Measurements from ENCODE around the gene RAB3IL1. TPM values are rescaled to one million over a fixed set of nuclear protein-coding genes. Genes with fewer than 3 reads are reported as not detected.
A peak's percentile ranks its signal among the peaks of the same experiment; 100 is the strongest.

RAB3IL1 gene
- total RNA-seq, 1 donor from 2014 or later, result 10.8 TPM

- ATAC-seq (ENCODE audit: poor library complexity) (no peak), DNase-seq (no peak)
- intact Hi-C loops (cut with DNase I), result no loop called here
These were observed 36.9 kb downstream of the RAB3IL1 start for GRCh38 chr11:61880454-61880853.

DNA sequence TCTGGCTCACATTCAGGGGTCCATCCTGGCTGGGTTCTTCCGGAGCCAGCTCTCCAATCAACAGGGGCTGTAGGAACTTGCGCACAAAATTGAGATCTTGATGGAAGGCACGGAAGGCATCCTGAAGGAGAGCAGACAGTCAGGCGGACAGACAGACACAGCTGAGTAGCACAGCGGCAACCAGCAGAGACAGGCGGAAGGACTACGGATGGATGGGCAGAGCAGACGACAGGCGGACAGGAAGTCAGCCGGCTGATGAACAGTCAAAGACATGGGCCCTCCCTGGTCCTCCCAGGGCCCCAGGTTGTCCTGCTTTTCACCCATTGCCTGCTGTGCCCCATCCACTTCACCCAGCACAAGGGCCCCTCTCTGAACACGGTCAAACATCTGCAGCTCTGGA lies 37.3 kb downstream of the RAB3IL1 start:
- DNase-seq (no peak), ATAC-seq (ENCODE audit: poor library complexity) (no peak)
- intact Hi-C loops (cut with DNase I), result no loop called here

DNA sequence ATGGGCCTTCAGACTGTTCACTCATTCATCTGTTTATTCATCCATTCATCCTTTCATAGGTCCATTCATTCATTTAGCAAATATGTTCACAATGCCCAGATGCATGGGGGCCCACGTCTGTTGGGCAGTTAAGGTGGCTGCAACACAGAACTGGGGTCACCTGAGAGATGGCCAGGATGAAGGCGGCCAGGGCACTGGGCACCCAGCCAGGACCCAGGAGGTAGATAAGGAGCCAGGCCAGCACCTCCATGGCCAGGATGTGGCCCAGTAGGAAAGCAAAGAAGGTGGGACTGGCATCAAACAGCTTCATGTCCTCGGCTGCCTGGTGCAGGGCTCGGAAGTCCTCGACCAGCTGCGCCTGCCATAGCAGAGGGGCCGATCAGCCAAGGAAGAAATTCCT lies 38.2 kb downstream of the RAB3IL1 start:
- no peak for DNase-seq
- ATAC-seq (ENCODE audit: poor library complexity), result no peak
- intact Hi-C loops (cut with DNase I), result no loop called here

GRCh38 chr11:61875698-61876097 lies 41.7 kb downstream of the RAB3IL1 start:
- intact Hi-C loops (cut with DNase I), result no loop called here
- DNase-seq (no peak), ATAC-seq (ENCODE audit: poor library complexity) (no peak)

GRCh38 chr11:61874853-61875252 lies 42.5 kb downstream of the RAB3IL1 start:
- no peak for ATAC-seq (ENCODE audit: poor library complexity)
- intact Hi-C loops (cut with DNase I), result no loop called here
- DNase-seq, result no peak

- DNase-seq, result peak; percentile 81
- intact Hi-C loops (cut with DNase I), result no loop called here
- peak; percentile 77 for ATAC-seq (ENCODE audit: poor library complexity)
These were observed 43.0 kb downstream of the RAB3IL1 start for GRCh38 chr11:61874377-61874809.

GRCh38 chr11:61873588-61874376 lies 43.6 kb downstream of the RAB3IL1 start:
- intact Hi-C loops (cut with DNase I), result no loop called here
- no peak for DNase-seq
- peak; percentile 40 for ATAC-seq (ENCODE audit: poor library complexity)

GRCh38 chr11:61872935-61873565 lies 44.3 kb downstream of the RAB3IL1 start:
- intact Hi-C loops (cut with DNase I), result no loop called here
- DNase-seq (no peak), ATAC-seq (ENCODE audit: poor library complexity) (no peak)

DNA sequence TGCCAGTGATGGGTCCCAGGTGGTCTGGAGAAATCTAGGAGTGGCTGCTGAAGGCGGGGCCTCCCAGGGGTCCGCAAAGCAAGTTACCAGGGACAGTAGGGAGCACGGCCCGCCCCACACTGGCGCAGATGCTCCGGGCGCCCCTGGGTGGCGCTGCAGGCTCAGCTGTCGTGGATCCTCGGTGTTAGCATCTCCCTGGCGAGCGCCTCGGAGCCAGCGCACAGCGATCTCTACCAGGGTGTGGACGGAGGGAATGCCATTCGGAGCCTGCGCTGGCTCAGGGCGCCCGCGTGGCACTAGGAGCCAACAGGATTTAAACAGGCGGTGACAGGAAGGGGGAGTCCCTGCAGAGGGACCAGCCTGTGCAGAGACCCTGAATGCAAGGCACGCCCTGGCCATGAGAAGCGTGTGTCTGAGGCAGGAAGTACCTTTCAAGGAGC lies 46.2 kb downstream of the RAB3IL1 start:
- ATAC-seq (ENCODE audit: poor library complexity) (peak; percentile 86), DNase-seq (peak; percentile 91)
- intact Hi-C loops (cut with DNase I), result no loop called here

DNA sequence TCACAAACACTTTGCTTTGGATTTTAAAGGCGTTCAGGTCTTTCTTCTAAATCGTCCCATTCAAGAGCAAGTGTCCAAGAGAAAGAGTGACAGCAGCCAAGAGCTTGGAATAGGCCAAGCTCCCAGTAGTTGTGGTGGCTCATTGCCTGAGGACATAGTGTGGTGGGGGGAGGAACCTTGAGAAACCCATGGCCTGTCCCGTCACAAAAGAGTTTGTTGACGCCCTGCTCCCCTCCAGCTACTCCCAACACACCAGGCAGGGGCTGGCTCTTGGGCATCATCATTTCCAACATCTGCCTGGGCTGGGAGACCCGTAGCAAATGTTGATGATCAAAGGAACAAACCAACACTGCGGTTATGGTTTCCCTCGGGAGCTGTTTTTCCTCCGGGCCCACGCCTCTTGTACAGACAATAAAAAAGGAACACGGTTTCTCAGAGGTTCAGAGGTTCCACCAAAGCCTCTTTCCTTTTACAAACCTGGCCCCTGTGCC lies 46.8 kb downstream of the RAB3IL1 start:
- DNase-seq (no peak), ATAC-seq (ENCODE audit: poor library complexity) (no peak)
- intact Hi-C loops (cut with DNase I), result no loop called here

- no peak for DNase-seq
- intact Hi-C loops (cut with DNase I), result no loop called here
- ATAC-seq (ENCODE audit: poor library complexity), result no peak
These were observed 47.5 kb downstream of the RAB3IL1 start for GRCh38 chr11:61869708-61870451.

GRCh38 chr11:61869429-61869707 lies 48.0 kb downstream of the RAB3IL1 start:
- DNase-seq (no peak), ATAC-seq (ENCODE audit: poor library complexity) (no peak)
- intact Hi-C loops (cut with DNase I), result no loop called here

- DNase-seq, result no peak
- intact Hi-C loops (cut with DNase I), result no loop called here
- no peak for ATAC-seq (ENCODE audit: poor library complexity)
These were observed 48.6 kb downstream of the RAB3IL1 start for GRCh38 chr11:61868571-61869428.

DNA sequence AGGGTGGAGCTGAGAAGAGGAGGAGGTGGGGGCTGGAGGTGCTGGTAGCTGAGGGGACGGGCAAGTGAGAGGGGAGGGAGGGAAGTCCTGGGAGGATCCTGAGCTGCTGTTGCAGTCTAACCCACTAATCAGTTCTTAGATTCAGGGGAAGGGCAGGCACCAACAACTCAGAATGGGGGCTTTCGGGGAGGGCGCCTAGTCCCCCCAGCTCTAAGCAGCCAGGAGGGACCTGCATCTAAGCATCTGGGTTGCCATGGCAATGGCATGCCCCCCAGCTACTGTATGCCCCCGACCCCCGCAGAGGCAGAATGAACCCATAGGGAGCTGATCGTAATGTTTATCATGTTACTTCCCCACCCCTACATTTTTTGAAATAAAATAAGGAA lies 50.4 kb downstream of the RAB3IL1 start:
- no peak for DNase-seq
- ATAC-seq (ENCODE audit: poor library complexity), result no peak
- intact Hi-C loops (cut with DNase I), result no loop called here

DNA sequence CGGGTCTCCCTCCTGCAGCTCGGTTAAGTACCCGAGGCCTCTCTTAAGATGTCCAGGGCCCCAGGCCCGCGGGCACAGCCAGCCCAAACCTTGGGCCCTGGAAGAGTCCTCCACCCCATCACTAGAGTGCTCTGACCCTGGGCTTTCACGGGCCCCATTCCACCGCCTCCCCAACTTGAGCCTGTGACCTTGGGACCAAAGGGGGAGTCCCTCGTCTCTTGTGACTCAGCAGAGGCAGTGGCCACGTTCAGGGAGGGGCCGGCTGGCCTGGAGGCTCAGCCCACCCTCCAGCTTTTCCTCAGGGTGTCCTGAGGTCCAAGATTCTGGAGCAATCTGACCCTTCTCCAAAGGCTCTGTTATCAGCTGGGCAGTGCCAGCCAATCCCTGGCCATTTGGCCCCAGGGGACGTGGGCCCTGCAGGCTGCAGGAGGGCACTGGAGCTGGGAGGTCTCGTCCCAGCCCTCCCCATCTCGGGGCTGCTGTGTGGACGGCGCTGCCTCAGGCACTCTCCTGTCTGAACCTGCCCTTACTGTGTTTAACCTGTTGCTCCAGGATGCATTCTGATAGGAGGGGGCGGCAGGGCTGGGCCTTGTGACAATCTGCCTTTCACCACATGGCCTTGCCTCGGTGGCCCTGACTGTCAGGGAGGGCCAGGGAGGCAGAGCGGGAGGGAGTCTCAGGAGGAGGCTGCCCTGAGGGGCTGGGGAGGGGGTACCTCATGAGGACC lies 51.0 kb downstream of the RAB3IL1 start:
- ATAC-seq (ENCODE audit: poor library complexity) (no peak), DNase-seq (no peak)
- intact Hi-C loops (cut with DNase I), result no loop called here

DNA sequence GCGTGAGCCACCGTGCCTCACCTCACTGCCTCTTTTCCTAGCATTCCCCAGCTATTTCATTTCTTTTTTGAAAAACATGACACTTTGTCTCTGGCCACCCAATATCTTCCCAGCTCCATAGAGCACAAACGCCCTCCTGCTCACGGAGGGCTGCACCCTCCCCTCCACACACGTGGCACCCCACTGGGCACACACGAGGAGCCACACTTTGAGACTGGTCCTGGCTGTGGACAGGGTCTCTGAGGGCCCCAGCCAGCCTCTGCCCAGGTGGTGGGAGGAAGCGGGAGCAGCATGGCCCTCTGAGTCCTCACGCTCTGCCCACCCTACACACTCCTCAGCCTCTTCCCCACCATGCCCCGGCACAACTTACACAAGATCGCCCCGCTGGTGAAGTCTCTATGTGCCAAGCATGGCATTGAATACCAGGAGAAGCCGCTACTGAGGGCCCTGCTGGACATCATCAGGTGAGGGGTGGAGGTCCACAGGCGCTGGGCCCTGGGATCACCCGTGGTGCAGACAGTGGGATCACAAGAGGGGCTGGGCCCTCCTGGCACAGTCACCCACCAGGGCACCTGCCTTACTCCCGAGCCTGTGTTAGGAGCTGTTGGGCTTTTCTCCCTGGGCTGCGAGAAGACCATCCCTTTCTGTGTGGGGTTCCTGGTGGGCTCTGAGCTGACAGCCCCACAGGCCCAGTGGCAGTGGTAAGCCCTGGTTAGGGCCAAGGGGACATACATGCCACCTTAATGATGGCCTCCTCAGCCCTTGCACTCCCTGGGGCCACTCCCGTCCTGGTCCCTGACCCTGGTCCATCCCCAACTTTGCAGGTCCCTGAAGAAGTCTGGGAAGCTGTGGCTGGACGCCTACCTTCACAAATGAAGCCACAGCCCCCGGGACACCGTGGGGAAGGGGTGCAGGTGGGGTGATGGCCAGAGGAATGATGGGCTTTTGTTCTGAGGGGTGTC lies 52.3 kb downstream of the RAB3IL1 start:
- intact Hi-C loops (cut with DNase I), result no loop called here
- ATAC-seq (ENCODE audit: poor library complexity) (no peak), DNase-seq (no peak)

- no peak for DNase-seq
- intact Hi-C loops (cut with DNase I), result no loop called here
- ATAC-seq (ENCODE audit: poor library complexity), result no peak
These were observed 53.8 kb downstream of the RAB3IL1 start for GRCh38 chr11:61863548-61864081.

All from Right ventricle myocardium superior (tissue), 1 donor.